Measurements from ENCODE around the gene CSF1R.

CSF1R gene

DNA sequence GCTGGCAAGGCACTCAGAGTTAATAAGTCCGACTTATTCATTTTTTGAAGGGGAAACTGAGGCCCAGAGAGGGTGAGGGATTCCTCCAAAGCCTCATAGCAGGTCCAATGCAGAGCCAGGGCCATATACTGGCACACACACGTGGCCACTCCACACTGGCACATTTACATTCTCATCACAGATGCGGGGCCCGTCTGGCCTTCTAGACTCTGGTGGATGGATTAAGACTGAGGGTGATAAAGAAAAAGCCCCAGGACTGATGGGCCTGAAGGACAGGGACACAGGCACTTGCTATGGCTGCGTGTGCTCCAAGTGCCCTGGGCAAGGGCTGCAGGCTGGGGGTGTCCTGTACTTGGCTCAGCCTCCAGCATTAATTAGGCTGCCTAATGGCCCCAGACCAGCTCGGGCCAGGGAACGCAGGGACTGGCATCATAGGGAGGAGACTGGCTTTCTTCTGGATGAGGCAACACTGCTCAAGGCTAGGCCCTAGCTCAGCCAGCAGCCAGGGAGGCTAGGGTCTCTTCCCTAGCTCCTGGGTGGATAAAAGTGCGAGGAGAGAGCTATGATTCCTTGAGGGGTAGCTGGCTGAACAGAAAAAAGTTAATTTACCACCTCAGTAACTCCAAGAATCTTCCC is 28.5 kb upstream of the CSF1R start (continued):
- TF ChIP-seq, protein P1, sequence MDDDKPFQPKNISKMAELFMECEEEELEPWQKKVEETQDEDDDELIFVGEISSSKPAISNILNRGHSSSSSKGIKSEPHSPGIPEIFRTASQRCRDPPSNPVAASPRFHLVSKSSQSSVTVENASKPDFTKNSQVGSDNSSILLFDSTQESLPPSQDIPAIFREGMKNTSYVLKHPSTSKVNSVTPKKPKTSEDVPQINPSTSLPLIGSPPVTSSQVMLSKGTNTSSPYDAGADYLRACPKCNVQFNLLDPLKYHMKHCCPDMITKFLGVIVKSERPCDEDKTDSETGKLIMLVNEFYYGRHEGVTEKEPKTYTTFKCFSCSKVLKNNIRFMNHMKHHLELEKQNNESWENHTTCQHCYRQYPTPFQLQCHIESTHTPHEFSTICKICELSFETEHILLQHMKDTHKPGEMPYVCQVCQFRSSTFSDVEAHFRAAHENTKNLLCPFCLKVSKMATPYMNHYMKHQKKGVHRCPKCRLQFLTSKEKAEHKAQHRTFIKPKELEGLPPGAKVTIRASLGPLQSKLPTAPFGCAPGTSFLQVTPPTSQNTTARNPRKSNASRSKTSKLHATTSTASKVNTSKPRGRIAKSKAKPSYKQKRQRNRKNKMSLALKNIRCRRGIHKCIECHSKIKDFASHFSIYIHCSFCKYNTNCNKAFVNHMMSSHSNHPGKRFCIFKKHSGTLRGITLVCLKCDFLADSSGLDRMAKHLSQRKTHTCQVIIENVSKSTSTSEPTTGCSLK (tag by site-specific recombination; IDR thresholded peaks at IDR 0.05) = no peak
- TF ChIP-seq RBAK (tag by site-specific recombination; IDR thresholded peaks at IDR 0.05) = no peak
- TF ChIP-seq GLIS1 (tag by site-specific recombination; IDR thresholded peaks at IDR 0.05) = no peak
- TF ChIP-seq, protein P2, sequence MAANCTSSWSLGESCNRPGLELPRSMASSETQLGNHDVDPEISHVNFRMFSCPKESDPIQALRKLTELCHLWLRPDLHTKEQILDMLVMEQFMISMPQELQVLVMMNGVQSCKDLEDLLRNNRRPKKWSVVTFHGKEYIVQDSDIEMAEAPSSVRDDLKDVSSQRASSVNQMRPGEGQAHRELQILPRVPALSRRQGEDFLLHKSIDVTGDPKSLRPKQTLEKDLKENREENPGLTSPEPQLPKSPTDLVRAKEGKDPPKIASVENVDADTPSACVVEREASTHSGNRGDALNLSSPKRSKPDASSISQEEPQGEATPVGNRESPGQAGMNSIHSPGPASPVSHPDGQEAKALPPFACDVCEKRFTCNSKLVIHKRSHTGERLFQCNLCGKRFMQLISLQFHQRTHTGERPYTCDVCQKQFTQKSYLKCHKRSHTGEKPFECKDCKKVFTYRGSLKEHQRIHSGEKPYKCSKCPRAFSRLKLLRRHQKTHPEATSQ (tag by site-specific recombination; IDR thresholded peaks at IDR 0.05) = no peak

DNA sequence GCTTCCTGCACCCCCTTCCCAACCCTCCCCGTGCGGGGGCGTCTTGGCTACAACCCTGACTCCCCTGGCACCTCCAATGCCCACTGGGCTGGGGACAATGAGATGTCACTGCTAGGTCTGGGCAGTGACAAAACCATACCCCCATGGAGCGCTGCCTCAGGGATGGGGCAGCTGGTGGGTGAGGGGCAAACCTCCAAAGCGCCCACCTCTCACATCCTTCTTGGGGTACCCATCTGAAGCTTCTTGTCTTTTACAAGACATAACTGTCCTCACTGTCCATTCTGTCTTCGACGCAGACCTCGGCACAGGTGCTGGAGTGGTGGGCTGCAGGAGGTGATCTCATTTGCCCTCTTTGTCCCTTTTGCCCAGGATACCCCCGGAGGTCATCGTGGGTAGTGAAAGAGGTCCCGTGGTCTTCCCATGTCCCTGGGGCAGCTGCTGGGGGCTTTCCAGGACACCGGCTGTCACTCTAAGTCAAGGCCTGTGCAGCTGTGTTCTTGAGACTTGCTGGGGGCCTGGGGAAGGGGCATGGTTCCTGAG is 27.8 kb upstream of the CSF1R start:
- Histone ChIP-seq H3K9me3 (ENCODE audit: control insufficient read depth, insufficient read depth, low read depth, low read length) (no peaks in the 10 kb centered on the region), H3K4me3 (ENCODE audit: low read depth, low read length) (no peak overlapping the region), H3K36me3 (ENCODE audit: control insufficient read depth in 2 of 2, insufficient read depth in 1 of 2, low read length in 2 of 2) (no peaks in the 10 kb centered on the region), H3K4me1 (ENCODE audit: control insufficient read depth, insufficient read depth, low read length) (no peaks in the 10 kb centered on the region), H3K27ac (ENCODE audit: extremely low read depth, low read depth, low read length) (no peak overlapping the region)
- TF ChIP-seq ZBTB8A (tag by site-specific recombination; IDR thresholded peaks at IDR 0.05) (no peak), ZNF501 (tag by site-specific recombination; IDR thresholded peaks at IDR 0.05) (no peak), ZNF10 (tag by site-specific recombination; IDR thresholded peaks at IDR 0.05) (no peak), MYNN (tag by site-specific recombination; IDR thresholded peaks at IDR 0.05; ENCODE audit: borderline replicate concordance) (no peak), ZNF664 (tag by site-specific recombination; IDR thresholded peaks at IDR 0.05) (no peak), ZNF266 (tag by site-specific recombination; IDR thresholded peaks at IDR 0.05; ENCODE audit: low read depth) (no peak), ZNF544 (tag by site-specific recombination; IDR thresholded peaks at IDR 0.05) (no peak), ZNF133 (tag by site-specific recombination; IDR thresholded peaks at IDR 0.05) (no peak), ZNF473 (tag by site-specific recombination; IDR thresholded peaks at IDR 0.05) (no peak), EGR2 (tag by site-specific recombination; IDR thresholded peaks at IDR 0.05; ENCODE audit: low read depth) (no peak), ZBTB1 (tag by site-specific recombination; IDR thresholded peaks at IDR 0.05) (no peak), SETDB1 (IDR thresholded peaks at IDR 0.05; ENCODE audit: insufficient read length, low read length) (no peak), ZNF302 (tag by site-specific recombination; IDR thresholded peaks at IDR 0.05; ENCODE audit: low read depth) (no peak)
- TF ChIP-seq, protein P3, sequence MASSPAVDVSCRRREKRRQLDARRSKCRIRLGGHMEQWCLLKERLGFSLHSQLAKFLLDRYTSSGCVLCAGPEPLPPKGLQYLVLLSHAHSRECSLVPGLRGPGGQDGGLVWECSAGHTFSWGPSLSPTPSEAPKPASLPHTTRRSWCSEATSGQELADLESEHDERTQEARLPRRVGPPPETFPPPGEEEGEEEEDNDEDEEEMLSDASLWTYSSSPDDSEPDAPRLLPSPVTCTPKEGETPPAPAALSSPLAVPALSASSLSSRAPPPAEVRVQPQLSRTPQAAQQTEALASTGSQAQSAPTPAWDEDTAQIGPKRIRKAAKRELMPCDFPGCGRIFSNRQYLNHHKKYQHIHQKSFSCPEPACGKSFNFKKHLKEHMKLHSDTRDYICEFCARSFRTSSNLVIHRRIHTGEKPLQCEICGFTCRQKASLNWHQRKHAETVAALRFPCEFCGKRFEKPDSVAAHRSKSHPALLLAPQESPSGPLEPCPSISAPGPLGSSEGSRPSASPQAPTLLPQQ (tag by site-specific recombination; IDR thresholded peaks at IDR 0.05) = no peak
- TF ChIP-seq, protein P4, sequence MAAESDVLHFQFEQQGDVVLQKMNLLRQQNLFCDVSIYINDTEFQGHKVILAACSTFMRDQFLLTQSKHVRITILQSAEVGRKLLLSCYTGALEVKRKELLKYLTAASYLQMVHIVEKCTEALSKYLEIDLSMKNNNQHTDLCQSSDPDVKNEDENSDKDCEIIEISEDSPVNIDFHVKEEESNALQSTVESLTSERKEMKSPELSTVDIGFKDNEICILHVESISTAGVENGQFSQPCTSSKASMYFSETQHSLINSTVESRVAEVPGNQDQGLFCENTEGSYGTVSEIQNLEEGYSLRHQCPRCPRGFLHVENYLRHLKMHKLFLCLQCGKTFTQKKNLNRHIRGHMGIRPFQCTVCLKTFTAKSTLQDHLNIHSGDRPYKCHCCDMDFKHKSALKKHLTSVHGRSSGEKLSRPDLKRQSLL (tag by site-specific recombination; IDR thresholded peaks at IDR 0.05) = no peak
- CTCF ChIA-PET = interaction anchor here (0.6 kb wide), 1 partner anchor 24 kb away, joined by 3 read pairs; no protein-coding TSS in a partner anchor
- POLR2A ChIA-PET = no interaction called here

All from HEK293 (cell line).